H9 (cell line): ENCODE results near the gene COX7A2L. TPM values are rescaled to one million over a fixed set of nuclear protein-coding genes. Genes with fewer than 3 reads are reported as not detected.
A peak's percentile ranks its signal among the peaks of the same experiment; 100 is the strongest.

Experiments used
- DNase-seq: peaks from one replicate; pipeline ENCODE4 v3.0.0-alpha.2; 2017
- H2AFZ ChIP-seq: one replicate; pipeline ENCODE4 v1.6.1; 2013; ENCODE audit warnings: mild to moderate bottlenecking, low read length, control low read depth, moderate library complexity
- H2AK5ac ChIP-seq: 2 replicates; pipeline ENCODE4 v1.6.1; 2013; ENCODE audit warnings: low read length, control low read depth, mixed read lengths; ENCODE audit not compliant: insufficient read length
- H2BK120ac ChIP-seq: one replicate; pipeline ENCODE4 v1.6.1; 2013; ENCODE audit warnings: low read depth, mild to moderate bottlenecking, low read length, control low read depth, inconsistent platforms; ENCODE audit not compliant: poor library complexity, severe bottlenecking
- H2BK12ac ChIP-seq: 2 replicates; pipeline ENCODE4 v1.6.1; 2013; ENCODE audit warnings: low read length, control low read depth, mixed read lengths, low read depth; ENCODE audit not compliant: insufficient read length
- H2BK15ac ChIP-seq: 2 replicates; pipeline ENCODE4 v1.6.1; 2013; ENCODE audit warnings: low read depth, low read length, control low read depth
- H2BK20ac ChIP-seq: one replicate; pipeline ENCODE4 v1.6.1; 2013; ENCODE audit warnings: low read depth, mild to moderate bottlenecking, low read length, control low read depth, inconsistent platforms; ENCODE audit not compliant: poor library complexity, severe bottlenecking
- H2BK5ac ChIP-seq: 2 replicates; pipeline ENCODE4 v1.6.1; 2013; ENCODE audit warnings: low read length, control low read depth, mixed read lengths; ENCODE audit not compliant: insufficient read length
- H3K14ac ChIP-seq: 2 replicates; pipeline ENCODE4 v1.6.1; 2013; ENCODE audit warnings: low read length, control low read depth; ENCODE audit not compliant: insufficient read depth
- H3K18ac ChIP-seq: 2 replicates; pipeline ENCODE4 v1.6.1; 2013; ENCODE audit warnings: low read depth, mild to moderate bottlenecking, mixed read lengths, low read length, control low read depth; ENCODE audit not compliant: insufficient read length
- H3K23ac ChIP-seq: 2 replicates; pipeline ENCODE4 v1.6.1; 2013; ENCODE audit warnings: low read length, control low read depth, mixed read lengths, low read depth; ENCODE audit not compliant: insufficient read length
- H3K23me2 ChIP-seq: 2 replicates; pipeline ENCODE4 v1.6.1; 2013; ENCODE audit warnings: low read depth, mild to moderate bottlenecking, mixed read lengths, low read length, control low read depth; ENCODE audit not compliant: insufficient read length, poor library complexity, severe bottlenecking
- H3K27ac ChIP-seq: 2 replicates; pipeline ENCODE4 v1.5.1; 2013; ENCODE audit warnings: low read length, control low read depth, mixed read lengths, low read depth; ENCODE audit not compliant: insufficient read length
- H3K27me3 ChIP-seq: 2 replicates; pipeline ENCODE4 v1.6.1; 2013; ENCODE audit warnings: low read length, control low read depth, inconsistent platforms; ENCODE audit not compliant: insufficient read depth
- H3K4ac ChIP-seq: 2 replicates; pipeline ENCODE4 v1.6.1; 2013; ENCODE audit warnings: low read depth, mild to moderate bottlenecking, control low read depth, inconsistent platforms, low read length, moderate library complexity
- H3K4me1 ChIP-seq: 2 replicates; pipeline ENCODE4 v1.6.1; 2013; ENCODE audit warnings: low read length, control low read depth, inconsistent platforms; ENCODE audit not compliant: insufficient read depth
- H3K4me2 ChIP-seq: 2 replicates; pipeline ENCODE4 v1.6.1; 2013; ENCODE audit warnings: low read length, control low read depth, mixed read lengths; ENCODE audit not compliant: insufficient read length, insufficient read depth
- H3K56ac ChIP-seq: 2 replicates; pipeline ENCODE4 v1.6.1; 2013; ENCODE audit warnings: low read depth, mild to moderate bottlenecking, mixed read lengths, low read length, control low read depth; ENCODE audit not compliant: insufficient read length
- H3K79me1 ChIP-seq: 2 replicates; pipeline ENCODE4 v1.6.1; 2013; ENCODE audit warnings: low read depth, mild to moderate bottlenecking, moderate library complexity, low read length, control low read depth, inconsistent platforms; ENCODE audit not compliant: insufficient read depth, poor library complexity, severe bottlenecking
- H3K79me2 ChIP-seq: 2 replicates; pipeline ENCODE4 v1.6.1; 2013; ENCODE audit warnings: low read length, control low read depth, inconsistent platforms; ENCODE audit not compliant: insufficient read depth
- H3K9ac ChIP-seq: 2 replicates; pipeline ENCODE4 v1.6.1; 2013; ENCODE audit warnings: low read length, control low read depth, mixed read lengths; ENCODE audit not compliant: insufficient read length; ENCODE audit errors: extremely low read depth
- H3K9me3 ChIP-seq: one replicate; pipeline ENCODE4 v1.6.1; 2013; ENCODE audit warnings: low read depth, low read length, inconsistent platforms; ENCODE audit not compliant: control insufficient read depth
- H3T11ph ChIP-seq: one replicate; pipeline ENCODE4 v1.6.1; 2013; ENCODE audit warnings: mild to moderate bottlenecking, low read length, control low read depth, inconsistent platforms
- H4K20me1 ChIP-seq: one replicate; pipeline ENCODE4 v1.6.1; 2013; ENCODE audit not compliant: control insufficient read depth, insufficient read length, insufficient read depth
- H4K5ac ChIP-seq: 2 replicates; pipeline ENCODE4 v1.6.1; 2013; ENCODE audit warnings: low read depth, mild to moderate bottlenecking, mixed read lengths, low read length, control low read depth; ENCODE audit not compliant: insufficient read length
- H4K8ac ChIP-seq: replicated peaks from 2 replicates; pipeline ENCODE4 v1.6.1; 2013; ENCODE audit warnings: low read length, control low read depth, mixed read lengths, low read depth; ENCODE audit not compliant: insufficient read length
- H4K91ac ChIP-seq: 2 replicates; pipeline ENCODE4 v1.6.1; 2013; ENCODE audit warnings: low read depth, mild to moderate bottlenecking, moderate library complexity, mixed read lengths, low read length, control low read depth; ENCODE audit not compliant: insufficient read length
- H3K27ac Mint-ChIP-seq, 3 experiments: 2 replicates in 2 of 3; 3 replicates in 1 of 3; pipeline ENCODE4 v1.8.0; 2020 to 2021; ENCODE audit warnings: mixed read lengths in 3 of 3, mild to moderate bottlenecking in 1 of 3, moderate library complexity in 1 of 3
- H3K27me3 Mint-ChIP-seq: 2 replicates; pipeline ENCODE4 v1.8.0; 2021; ENCODE audit warnings: low read depth, mild to moderate bottlenecking, moderate library complexity, mixed read lengths
- H3K36me3 Mint-ChIP-seq, 3 experiments: 2 replicates in 2 of 3; 3 replicates in 1 of 3; pipeline ENCODE4 v1.8.0; 2020 to 2021; ENCODE audit warnings: low read depth in 3 of 3, mixed read lengths in 3 of 3; ENCODE audit not compliant: insufficient read depth in 1 of 3
- H3K4me1 Mint-ChIP-seq, 2 experiments: 2 replicates each; pipeline ENCODE4 v1.8.0; 2020; ENCODE audit warnings: mixed read lengths in 2 of 2
- H3K4me3 Mint-ChIP-seq, 2 experiments: 2 replicates in 1 of 2; 3 replicates in 1 of 2; pipeline ENCODE4 v1.8.0; 2020 to 2021; ENCODE audit warnings: mild to moderate bottlenecking in 2 of 2, mixed read lengths in 2 of 2, moderate library complexity in 1 of 2
- H3K9me3 Mint-ChIP-seq, 2 experiments: 2 replicates in 1 of 2; 3 replicates in 1 of 2; pipeline ENCODE4 v1.8.0; 2020; ENCODE audit warnings: mild to moderate bottlenecking in 2 of 2, mixed read lengths in 2 of 2, moderate library complexity in 1 of 2
- WGBS: extraction: QIAGEN DNeasy Blood & Tissue Kit; methylation state at CpG from one replicate; pipeline ENCODE4 v1.1.7; 2013; ENCODE audit warnings: missing lambda C conversion rate, low lambda C conversion rate, mixed read lengths; ENCODE audit not compliant: insufficient read length; ENCODE audit errors: extremely low coverage; 5-methylcytosine and 5-hydroxymethylcytosine counted together
- total RNA-seq: library from RNA; stranded (reverse); gene quantifications from 2 replicates; pipeline ENCODE4 v1.2.1, GENCODE V29; 2021
- TF ChIP-seq, protein P1 (sequence below): fragments of 200-600 bp; sonication (generic); conservative IDR thresholded peaks from 3 replicates; pipeline ENCODE4 v1.8.0; 2021; ENCODE audit warnings: antibody characterized with exemption, mild to moderate bottlenecking

Gene COX7A2L
- total RNA-seq, 1 experiment from 2014 or later, result 102 TPM

DNA sequence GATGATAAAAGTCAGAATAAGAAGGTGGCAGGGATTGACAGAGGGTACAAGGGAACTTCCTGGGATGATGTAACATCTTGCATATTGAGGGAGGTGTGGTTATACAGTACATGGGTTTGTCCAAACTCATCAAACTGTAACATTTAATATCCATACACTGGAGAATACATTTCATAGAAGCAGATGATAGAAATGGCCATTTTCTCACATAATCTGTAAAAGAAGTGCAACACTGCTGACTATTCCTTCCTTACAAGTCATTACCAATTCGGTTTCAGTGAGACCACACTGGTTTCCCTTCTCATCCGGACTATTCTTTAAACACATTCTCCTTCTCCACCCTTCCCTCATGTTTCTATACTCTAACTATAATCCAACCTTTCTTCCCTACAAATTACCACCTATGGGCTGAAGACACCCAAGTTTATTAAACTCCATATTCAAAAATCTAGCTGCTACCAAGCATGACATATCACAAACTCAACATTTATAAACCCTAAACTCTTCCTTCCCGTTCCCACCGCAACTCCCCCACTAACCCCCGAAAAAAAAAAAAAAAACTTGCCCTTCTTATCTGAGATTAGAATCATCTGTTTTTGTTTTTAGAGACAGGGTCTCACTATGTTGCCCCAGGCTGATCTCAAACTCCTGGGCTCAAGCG, 1.6 kb downstream of the COX7A2L start:
- H3K4me3 Mint-ChIP-seq, result peak overlapping the region; percentile 94
- Histone ChIP-seq H3K9me3 (no peaks in the 10 kb centered on the region), H3K27ac (no peak overlapping the region), H3K23ac (no peak overlapping the region), H3K4ac (no peak overlapping the region), H3K79me2 (peaks cover 39% of the 10 kb centered on the region; the same call in 1 of the 2 replicates), H3K4me2 (peak overlapping the region; percentile 96), H2BK12ac (no peak overlapping the region), H3K56ac (no peak overlapping the region), H2BK20ac (no peak overlapping the region), H3K9ac (peak overlapping the region; percentile 99), H2AFZ (no peak overlapping the region), H3K27me3 (no peaks in the 10 kb centered on the region), H3K4me1 (0 out of 2 replicates have a peak, but pooled peaks cover 2% of the 10 kb centered on the region), H2BK15ac (no peak overlapping the region), H4K8ac (no peak overlapping the region), H2BK120ac (no peak overlapping the region), H4K20me1 (no peaks in the 10 kb centered on the region), H3K23me2 (peaks cover 23% of the 10 kb centered on the region), H2BK5ac (no peak overlapping the region), H3T11ph (no peak overlapping the region), H4K5ac (no peak overlapping the region), H4K91ac (no peak overlapping the region), H3K79me1 (peaks cover 11% of the 10 kb centered on the region), H2AK5ac (no peak overlapping the region), H3K14ac (no peak overlapping the region), H3K18ac (no peak overlapping the region)
- TF ChIP-seq, protein P1, sequence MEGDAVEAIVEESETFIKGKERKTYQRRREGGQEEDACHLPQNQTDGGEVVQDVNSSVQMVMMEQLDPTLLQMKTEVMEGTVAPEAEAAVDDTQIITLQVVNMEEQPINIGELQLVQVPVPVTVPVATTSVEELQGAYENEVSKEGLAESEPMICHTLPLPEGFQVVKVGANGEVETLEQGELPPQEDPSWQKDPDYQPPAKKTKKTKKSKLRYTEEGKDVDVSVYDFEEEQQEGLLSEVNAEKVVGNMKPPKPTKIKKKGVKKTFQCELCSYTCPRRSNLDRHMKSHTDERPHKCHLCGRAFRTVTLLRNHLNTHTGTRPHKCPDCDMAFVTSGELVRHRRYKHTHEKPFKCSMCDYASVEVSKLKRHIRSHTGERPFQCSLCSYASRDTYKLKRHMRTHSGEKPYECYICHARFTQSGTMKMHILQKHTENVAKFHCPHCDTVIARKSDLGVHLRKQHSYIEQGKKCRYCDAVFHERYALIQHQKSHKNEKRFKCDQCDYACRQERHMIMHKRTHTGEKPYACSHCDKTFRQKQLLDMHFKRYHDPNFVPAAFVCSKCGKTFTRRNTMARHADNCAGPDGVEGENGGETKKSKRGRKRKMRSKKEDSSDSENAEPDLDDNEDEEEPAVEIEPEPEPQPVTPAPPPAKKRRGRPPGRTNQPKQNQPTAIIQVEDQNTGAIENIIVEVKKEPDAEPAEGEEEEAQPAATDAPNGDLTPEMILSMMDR, result no peak
- H3K9me3 Mint-ChIP-seq, result no peaks in the 10 kb centered on the region
- peaks cover 0 to 5% (median 0%) of the 10 kb centered on the region in 3 experiments; a peak in 1 of 7 replicates for H3K36me3 Mint-ChIP-seq
- H3K27me3 Mint-ChIP-seq, result no peaks in the 10 kb centered on the region
- H3K4me1 Mint-ChIP-seq, result peaks cover 25 to 28% of the 10 kb centered on the region in 2 experiments
- H3K27ac Mint-ChIP-seq, result peak overlapping the region in 2 of 3 experiments; percentile 29 to 100; a peak in 1 of 7 replicates
- DNase-seq, result no peak
- WGBS, result 95% methylated on average over 4 of the region's 6 CpGs
